ENCODE measurements around the gene TSPO. TPM values are rescaled to one million over a fixed set of nuclear protein-coding genes. Genes with fewer than 3 reads are reported as not detected.

The TSPO gene
- 212 and 239 TPM in 2 replicates for total RNA-seq

GRCh38 chr22:43151251-43152002 is at the start of gene TSPO:
Gene TSPO (plus strand): TSS chr22:43151559. CDS start chr22:43159239, 7,680 bp downstream.

GRCh38 chr22:43110444-43110926 is 40.9 kb upstream of the TSPO start, which contains the start of gene BIK:
Gene BIK (plus strand): TSS chr22:43110750. CDS start chr22:43124023, 13,273 bp downstream.

GRCh38 chr22:43142880-43143562 is 8.3 kb upstream of the TSPO start, which contains the start of gene MCAT:
Gene MCAT (minus strand): TSS chr22:43143398. CDS start chr22:43143348, 50 bp downstream.

GRCh38 chr22:43186272-43187170 is 35.2 kb downstream of the TSPO start, which contains the start of gene TTLL12:
Gene TTLL12 (minus strand): TSS chr22:43187134. CDS start chr22:43187069, 65 bp downstream.

Other genes starting within 250 kb of the TSPO start
- 72.4 and 74.8 TPM in 2 replicates for gene PACSIN2, start 136.4 kb upstream of the TSPO start, total RNA-seq
- gene TTLL1, start 62.2 kb upstream of the TSPO start, total RNA-seq, result 16.9 and 19.3 TPM in 2 replicates
- not detected in 2 replicates for gene BIK, start 40.8 kb upstream of the TSPO start, total RNA-seq
- 8.4 and 10.4 TPM in 2 replicates for gene MCAT, start 8.2 kb upstream of the TSPO start, total RNA-seq
- gene TTLL12, start 35.6 kb downstream of the TSPO start, total RNA-seq, result 11.9 and 19.0 TPM in 2 replicates
- under 0.01 and 5.0 TPM in 2 replicates for gene SCUBE1, start 191.8 kb downstream of the TSPO start, total RNA-seq

Measured in smooth muscle cell of bladder (primary cell).